ENCODE measurements around the gene SDHB. TPM values are rescaled to one million over a fixed set of nuclear protein-coding genes. Genes with fewer than 3 reads are reported as not detected.

SDHB gene
- total RNA-seq, 1 experiment from 2014 or later = 159 TPM

DNA sequence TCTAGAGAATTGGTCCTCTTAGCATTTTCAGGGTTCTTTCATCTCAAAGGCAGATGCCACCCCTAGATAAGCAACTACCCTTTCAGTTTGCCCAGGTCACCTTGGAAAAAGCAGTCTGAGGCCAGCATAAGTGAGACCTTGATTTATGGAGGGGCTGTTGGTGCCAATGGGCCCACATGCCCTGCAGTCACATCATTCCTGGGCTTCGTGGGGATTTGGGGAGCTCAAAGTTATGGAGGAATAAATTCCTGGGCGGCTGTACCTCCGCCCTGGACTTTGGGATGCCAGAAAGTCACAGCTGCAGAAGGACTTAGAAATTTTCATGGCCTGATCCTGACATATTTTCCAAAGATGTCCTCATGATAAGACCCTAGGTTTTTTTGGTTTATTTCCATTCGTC lies 2.7 kb upstream of the SDHB start:
- no peaks in the 10 kb centered on the region for H3K9me2 ChIP-seq (ENCODE audit: insufficient read depth)
- ChIA-PET CTCF (no interaction called here), POLR2A (interaction anchor here (1.1 kb wide), 1 partner anchor 183 kb away, joined by 3 read pairs; no protein-coding TSS in a partner anchor), RAD21 (ENCODE audit: low non-redundant PET in 1 of 2, low total read pairs in 2 of 2, uncharacterized antibody in 2 of 2, unreplicated experiment in 2 of 2) (no interaction called here)
- intact Hi-C loops (cut with micrococcal nuclease) = loop anchor here (10.0 kb wide), 1 partner anchor 428 kb away; no protein-coding TSS in a partner anchor
- no peak for DNase-seq (ENCODE audit: low read depth, low spot score)
- peaks cover 1 to 5% of the 10 kb centered on the region in 2 experiments; a peak in 2 of 4 replicates for H3K36me3 ChIP-seq (ENCODE audit: control insufficient read depth in 1 of 2, insufficient read depth in 2 of 2, low read length in 2 of 2)
- H3K9ac ChIP-seq (ENCODE audit: low read length) = no peak overlapping the region
- ATAC-seq = no peak
- H3K27me3 ChIP-seq (ENCODE audit: insufficient read depth, low read length) = no peaks in the 10 kb centered on the region
- no peak overlapping the region for H3K27ac ChIP-seq (ENCODE audit: low read depth, low read length)
- BruUV-seq (replicated peaks) = no TSS peak
- peaks cover 21% of the 10 kb centered on the region for H3K79me2 ChIP-seq (ENCODE audit: insufficient read depth, low read length)
- no peak overlapping the region for H3K4me2 ChIP-seq (ENCODE audit: low read length)
- no peak overlapping the region for H2AFZ ChIP-seq (ENCODE audit: low read depth, low read length, poor library complexity, severe bottlenecking)
- H3K4me3 ChIP-seq (replicated peaks in 1 of 2; ENCODE audit: low read depth in 1 of 2, low read length in 2 of 2) = no peak overlapping the region
- H3K4me1 ChIP-seq (ENCODE audit: control insufficient read depth in 1 of 2, insufficient read depth in 2 of 2, low read length in 2 of 2) = peaks cover 3 to 18% of the 10 kb centered on the region in 2 experiments; a peak in 3 of 4 replicates
- H4K20me1 ChIP-seq (ENCODE audit: insufficient read depth) = no peaks in the 10 kb centered on the region
- TF ChIP-seq JUND (IDR thresholded peaks at IDR 0.05) = no peak
- TF ChIP-seq RAD21 (IDR thresholded peaks at IDR 0.05; ENCODE audit: low read depth) = no peak
- no peaks in the 10 kb centered on the region for H3K9me3 ChIP-seq (ENCODE audit: control insufficient read depth in 1 of 2, insufficient read depth in 1 of 2, low read depth in 1 of 2, low read length in 2 of 2)

DNA sequence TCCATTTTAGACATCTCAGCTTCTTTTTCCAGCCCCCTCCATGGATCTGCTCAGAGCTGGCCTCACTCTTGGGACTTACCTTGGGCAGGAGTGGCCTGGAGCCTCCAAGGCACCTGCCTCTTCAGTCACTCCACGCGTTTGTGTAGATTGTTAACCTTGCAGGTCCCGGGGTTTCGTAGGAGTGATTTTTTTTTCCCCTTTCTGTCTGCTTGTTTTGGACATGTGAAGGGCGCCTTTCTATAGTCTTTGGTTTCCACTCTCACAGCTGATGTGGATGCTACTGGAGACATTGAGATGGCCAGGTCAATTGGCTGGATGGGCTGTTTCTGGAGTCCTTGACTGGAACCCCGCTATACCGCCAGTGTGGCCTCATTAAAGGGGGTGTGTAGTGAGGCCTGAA lies 2.0 kb upstream of the SDHB start:
- H3K4me2 ChIP-seq (ENCODE audit: low read length) = no peak overlapping the region
- H3K36me3 ChIP-seq (ENCODE audit: control insufficient read depth in 1 of 2, insufficient read depth in 2 of 2, low read length in 2 of 2) = peaks cover 5% of the 10 kb centered on the region in 2 experiments; a peak in 2 of 4 replicates
- peaks cover 3 to 18% of the 10 kb centered on the region in 2 experiments; a peak in 3 of 4 replicates for H3K4me1 ChIP-seq (ENCODE audit: control insufficient read depth in 1 of 2, insufficient read depth in 2 of 2, low read length in 2 of 2)
- no peaks in the 10 kb centered on the region for H3K9me2 ChIP-seq (ENCODE audit: insufficient read depth)
- H3K27ac ChIP-seq (ENCODE audit: low read depth, low read length) = no peak overlapping the region
- no peaks in the 10 kb centered on the region for H3K9me3 ChIP-seq (ENCODE audit: control insufficient read depth in 1 of 2, insufficient read depth in 1 of 2, low read depth in 1 of 2, low read length in 2 of 2)
- peaks cover 29% of the 10 kb centered on the region for H3K79me2 ChIP-seq (ENCODE audit: insufficient read depth, low read length)
- CTCF ChIA-PET = no interaction called here
- H2AFZ ChIP-seq (ENCODE audit: low read depth, low read length, poor library complexity, severe bottlenecking) = no peak overlapping the region
- RAD21 ChIA-PET (ENCODE audit: low non-redundant PET in 1 of 2, low total read pairs in 2 of 2, uncharacterized antibody in 2 of 2, unreplicated experiment in 2 of 2) = no interaction called here
- no peak overlapping the region for H3K4me3 ChIP-seq (replicated peaks in 1 of 2; ENCODE audit: low read depth in 1 of 2, low read length in 2 of 2)
- intact Hi-C loops (cut with micrococcal nuclease) = loop anchor here (10.0 kb wide), 1 partner anchor 429 kb away; no protein-coding TSS in a partner anchor
- POLR2A ChIA-PET = interaction anchor here (1.1 kb wide), 1 partner anchor 184 kb away, joined by 3 read pairs; no protein-coding TSS in a partner anchor
- BruUV-seq (replicated peaks) = no TSS peak
- no peaks in the 10 kb centered on the region for H4K20me1 ChIP-seq (ENCODE audit: insufficient read depth)
- H3K9ac ChIP-seq (ENCODE audit: low read length) = no peak overlapping the region
- ATAC-seq (no peak), DNase-seq (ENCODE audit: low read depth, low spot score) (no peak)
- H3K27me3 ChIP-seq (ENCODE audit: insufficient read depth, low read length) = no peaks in the 10 kb centered on the region
- TF ChIP-seq ZNF274 (IDR thresholded peaks at IDR 0.05; ENCODE audit: low read depth, low read length) = no peak
- TF ChIP-seq, protein P1, sequence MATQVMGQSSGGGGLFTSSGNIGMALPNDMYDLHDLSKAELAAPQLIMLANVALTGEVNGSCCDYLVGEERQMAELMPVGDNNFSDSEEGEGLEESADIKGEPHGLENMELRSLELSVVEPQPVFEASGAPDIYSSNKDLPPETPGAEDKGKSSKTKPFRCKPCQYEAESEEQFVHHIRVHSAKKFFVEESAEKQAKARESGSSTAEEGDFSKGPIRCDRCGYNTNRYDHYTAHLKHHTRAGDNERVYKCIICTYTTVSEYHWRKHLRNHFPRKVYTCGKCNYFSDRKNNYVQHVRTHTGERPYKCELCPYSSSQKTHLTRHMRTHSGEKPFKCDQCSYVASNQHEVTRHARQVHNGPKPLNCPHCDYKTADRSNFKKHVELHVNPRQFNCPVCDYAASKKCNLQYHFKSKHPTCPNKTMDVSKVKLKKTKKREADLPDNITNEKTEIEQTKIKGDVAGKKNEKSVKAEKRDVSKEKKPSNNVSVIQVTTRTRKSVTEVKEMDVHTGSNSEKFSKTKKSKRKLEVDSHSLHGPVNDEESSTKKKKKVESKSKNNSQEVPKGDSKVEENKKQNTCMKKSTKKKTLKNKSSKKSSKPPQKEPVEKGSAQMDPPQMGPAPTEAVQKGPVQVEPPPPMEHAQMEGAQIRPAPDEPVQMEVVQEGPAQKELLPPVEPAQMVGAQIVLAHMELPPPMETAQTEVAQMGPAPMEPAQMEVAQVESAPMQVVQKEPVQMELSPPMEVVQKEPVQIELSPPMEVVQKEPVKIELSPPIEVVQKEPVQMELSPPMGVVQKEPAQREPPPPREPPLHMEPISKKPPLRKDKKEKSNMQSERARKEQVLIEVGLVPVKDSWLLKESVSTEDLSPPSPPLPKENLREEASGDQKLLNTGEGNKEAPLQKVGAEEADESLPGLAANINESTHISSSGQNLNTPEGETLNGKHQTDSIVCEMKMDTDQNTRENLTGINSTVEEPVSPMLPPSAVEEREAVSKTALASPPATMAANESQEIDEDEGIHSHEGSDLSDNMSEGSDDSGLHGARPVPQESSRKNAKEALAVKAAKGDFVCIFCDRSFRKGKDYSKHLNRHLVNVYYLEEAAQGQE (IDR thresholded peaks at IDR 0.05; ENCODE audit: low read depth) = no peak
- TF ChIP-seq POLR2AphosphoS5 (IDR thresholded peaks at IDR 0.05; ENCODE audit: low read depth, low read length) = no peak
- no peak for TF ChIP-seq ELF1 (IDR thresholded peaks at IDR 0.05; ENCODE audit: borderline replicate concordance, low read depth)
- no peak for TF ChIP-seq SIN3A (IDR thresholded peaks at IDR 0.05; ENCODE audit: low read depth)
- TF ChIP-seq POLR2A (IDR thresholded peaks at IDR 0.05; ENCODE audit: borderline replicate concordance, extremely low read depth, insufficient read depth, insufficient read length) = no peak
- TF ChIP-seq EGR1 (IDR thresholded peaks at IDR 0.05; ENCODE audit: low read depth) = no peak
- TF ChIP-seq, protein P2, sequence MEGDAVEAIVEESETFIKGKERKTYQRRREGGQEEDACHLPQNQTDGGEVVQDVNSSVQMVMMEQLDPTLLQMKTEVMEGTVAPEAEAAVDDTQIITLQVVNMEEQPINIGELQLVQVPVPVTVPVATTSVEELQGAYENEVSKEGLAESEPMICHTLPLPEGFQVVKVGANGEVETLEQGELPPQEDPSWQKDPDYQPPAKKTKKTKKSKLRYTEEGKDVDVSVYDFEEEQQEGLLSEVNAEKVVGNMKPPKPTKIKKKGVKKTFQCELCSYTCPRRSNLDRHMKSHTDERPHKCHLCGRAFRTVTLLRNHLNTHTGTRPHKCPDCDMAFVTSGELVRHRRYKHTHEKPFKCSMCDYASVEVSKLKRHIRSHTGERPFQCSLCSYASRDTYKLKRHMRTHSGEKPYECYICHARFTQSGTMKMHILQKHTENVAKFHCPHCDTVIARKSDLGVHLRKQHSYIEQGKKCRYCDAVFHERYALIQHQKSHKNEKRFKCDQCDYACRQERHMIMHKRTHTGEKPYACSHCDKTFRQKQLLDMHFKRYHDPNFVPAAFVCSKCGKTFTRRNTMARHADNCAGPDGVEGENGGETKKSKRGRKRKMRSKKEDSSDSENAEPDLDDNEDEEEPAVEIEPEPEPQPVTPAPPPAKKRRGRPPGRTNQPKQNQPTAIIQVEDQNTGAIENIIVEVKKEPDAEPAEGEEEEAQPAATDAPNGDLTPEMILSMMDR (IDR thresholded peaks at IDR 0.05 in 2 of 3, conservative IDR thresholded peaks at IDR 0.05 in 1 of 3; ENCODE audit: borderline replicate concordance in 1 of 3, insufficient read depth in 1 of 3, low read depth in 2 of 3, low read length in 2 of 3) = no peak
- TF ChIP-seq, protein P3, sequence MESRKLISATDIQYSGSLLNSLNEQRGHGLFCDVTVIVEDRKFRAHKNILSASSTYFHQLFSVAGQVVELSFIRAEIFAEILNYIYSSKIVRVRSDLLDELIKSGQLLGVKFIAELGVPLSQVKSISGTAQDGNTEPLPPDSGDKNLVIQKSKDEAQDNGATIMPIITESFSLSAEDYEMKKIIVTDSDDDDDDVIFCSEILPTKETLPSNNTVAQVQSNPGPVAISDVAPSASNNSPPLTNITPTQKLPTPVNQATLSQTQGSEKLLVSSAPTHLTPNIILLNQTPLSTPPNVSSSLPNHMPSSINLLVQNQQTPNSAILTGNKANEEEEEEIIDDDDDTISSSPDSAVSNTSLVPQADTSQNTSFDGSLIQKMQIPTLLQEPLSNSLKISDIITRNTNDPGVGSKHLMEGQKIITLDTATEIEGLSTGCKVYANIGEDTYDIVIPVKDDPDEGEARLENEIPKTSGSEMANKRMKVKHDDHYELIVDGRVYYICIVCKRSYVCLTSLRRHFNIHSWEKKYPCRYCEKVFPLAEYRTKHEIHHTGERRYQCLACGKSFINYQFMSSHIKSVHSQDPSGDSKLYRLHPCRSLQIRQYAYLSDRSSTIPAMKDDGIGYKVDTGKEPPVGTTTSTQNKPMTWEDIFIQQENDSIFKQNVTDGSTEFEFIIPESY (IDR thresholded peaks at IDR 0.05; ENCODE audit: extremely low read depth, insufficient replicate concordance, low read length) = no peak
- TF ChIP-seq, protein P4, sequence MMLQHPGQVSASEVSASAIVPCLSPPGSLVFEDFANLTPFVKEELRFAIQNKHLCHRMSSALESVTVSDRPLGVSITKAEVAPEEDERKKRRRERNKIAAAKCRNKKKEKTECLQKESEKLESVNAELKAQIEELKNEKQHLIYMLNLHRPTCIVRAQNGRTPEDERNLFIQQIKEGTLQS (IDR thresholded peaks at IDR 0.05) = no peak
- no peak for TF ChIP-seq CEBPB (IDR thresholded peaks at IDR 0.05; ENCODE audit: low read depth)
